HuH-7.5 (cell line): Measurements from ENCODE around the gene EGFL7.

Experiments used
- DNase-seq: peaks from one replicate; pipeline ENCODE4 v3.0.0; 2011; ENCODE audit warnings: low spot score

EGFL7 gene

GRCh38 chr9:136685790-136686533, 23.2 kb downstream of the EGFL7 start:
- DNase-seq: peak; percentile 85

- no peak for DNase-seq
Measured at GRCh38 chr9:136686534-136686793, 23.7 kb downstream of the EGFL7 start.

- peak; percentile 93 for DNase-seq
Measured at GRCh38 chr9:136686794-136687711, 24.3 kb downstream of the EGFL7 start, which contains the start of gene AGPAT2. TSS of gene AGPAT2 (minus strand) at chr9:136687457. CDS start at chr9:136687357, 100 bp downstream.

- DNase-seq: no peak
Measured at GRCh38 chr9:136687721-136688223, 25.1 kb downstream of the EGFL7 start.

- DNase-seq: no peak
Measured at GRCh38 chr9:136688274-136689107, 25.8 kb downstream of the EGFL7 start.

GRCh38 chr9:136689108-136689460, 26.4 kb downstream of the EGFL7 start:
- no peak for DNase-seq

- DNase-seq: no peak
Measured at GRCh38 chr9:136690104-136690805, 27.5 kb downstream of the EGFL7 start.

- no peak for DNase-seq
Measured at GRCh38 chr9:136690806-136691261, 28.1 kb downstream of the EGFL7 start.

- no peak for DNase-seq
Measured at GRCh38 chr9:136691316-136692184, 28.8 kb downstream of the EGFL7 start.

- DNase-seq: no peak
Measured at GRCh38 chr9:136692185-136693134, 29.7 kb downstream of the EGFL7 start.

GRCh38 chr9:136693135-136693489, 30.4 kb downstream of the EGFL7 start:
- DNase-seq: no peak

- peak; percentile 98 for DNase-seq
Measured at GRCh38 chr9:136693490-136694162, 30.9 kb downstream of the EGFL7 start.

- DNase-seq: peak; percentile 98
Measured at GRCh38 chr9:136694163-136694871, 31.6 kb downstream of the EGFL7 start.

- DNase-seq: no peak
Measured at GRCh38 chr9:136694872-136695247, 32.1 kb downstream of the EGFL7 start.

GRCh38 chr9:136695435-136695895, 32.7 kb downstream of the EGFL7 start:
- DNase-seq: no peak

- DNase-seq: no peak
Measured at GRCh38 chr9:136695955-136696354, 33.2 kb downstream of the EGFL7 start.

GRCh38 chr9:136696502-136696901, 33.8 kb downstream of the EGFL7 start:
- DNase-seq: no peak
